HG02798 (cell line): Measurements from ENCODE around the gene ARMC9.

Experiments
- ATAC-seq: cut with Tn5 transposase; IDR thresholded peaks from one replicate; pipeline ENCODE4 v1.9.1; 2021; ENCODE audit warnings: mild to moderate bottlenecking; ENCODE audit not compliant: unreplicated experiment, poor library complexity

ARMC9 gene

DNA sequence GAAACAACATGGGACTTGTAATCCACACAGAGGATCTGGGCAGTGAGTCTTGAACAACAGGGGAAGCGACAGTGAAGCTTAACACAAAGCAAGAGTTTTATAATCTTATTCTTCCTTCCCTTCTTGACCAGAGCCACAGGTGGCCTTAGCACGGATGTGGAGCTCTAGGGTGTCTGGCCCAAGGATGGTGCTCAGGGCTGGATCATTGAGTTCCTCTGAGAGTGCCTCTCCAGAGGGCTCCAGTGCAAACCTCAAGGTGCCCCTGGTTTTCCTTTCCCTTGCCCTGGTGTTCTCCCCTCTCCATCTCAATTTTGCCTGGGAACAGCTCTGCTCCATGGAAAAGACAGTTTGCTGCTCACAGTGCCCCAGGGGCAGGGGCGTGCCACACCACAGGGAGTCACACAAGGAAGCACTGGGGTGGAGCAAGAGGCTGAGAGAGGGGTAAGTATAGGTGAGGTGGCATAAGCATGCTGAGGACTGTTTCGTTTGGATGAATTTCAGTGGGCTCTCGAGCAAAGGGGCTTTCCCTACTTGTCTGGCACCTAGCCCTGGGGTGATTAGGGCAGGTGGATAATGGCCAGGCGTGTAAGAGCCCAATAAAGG is 108.5 kb downstream of the ARMC9 start:
- no peak for ATAC-seq

DNA sequence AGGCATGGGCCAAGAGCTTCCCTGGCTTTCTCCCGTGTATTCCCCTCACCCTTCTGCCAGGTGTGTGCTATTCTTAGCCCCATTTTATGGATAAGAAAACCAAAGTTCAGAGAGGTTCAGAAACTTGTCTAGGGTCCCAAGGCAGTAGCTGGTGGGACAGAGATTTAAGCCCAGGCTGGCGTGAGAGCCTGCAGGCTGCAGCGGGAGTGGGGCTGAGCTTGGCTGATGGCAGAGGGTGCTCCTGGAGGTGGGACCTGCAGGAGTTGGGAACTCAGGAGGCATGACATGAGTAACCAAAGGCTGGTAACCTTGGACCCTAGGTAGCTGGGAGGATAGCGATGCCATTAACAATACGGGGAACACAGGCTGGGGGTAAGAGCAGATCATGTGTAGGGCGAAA is 109.8 kb downstream of the ARMC9 start:
- no peak for ATAC-seq

DNA sequence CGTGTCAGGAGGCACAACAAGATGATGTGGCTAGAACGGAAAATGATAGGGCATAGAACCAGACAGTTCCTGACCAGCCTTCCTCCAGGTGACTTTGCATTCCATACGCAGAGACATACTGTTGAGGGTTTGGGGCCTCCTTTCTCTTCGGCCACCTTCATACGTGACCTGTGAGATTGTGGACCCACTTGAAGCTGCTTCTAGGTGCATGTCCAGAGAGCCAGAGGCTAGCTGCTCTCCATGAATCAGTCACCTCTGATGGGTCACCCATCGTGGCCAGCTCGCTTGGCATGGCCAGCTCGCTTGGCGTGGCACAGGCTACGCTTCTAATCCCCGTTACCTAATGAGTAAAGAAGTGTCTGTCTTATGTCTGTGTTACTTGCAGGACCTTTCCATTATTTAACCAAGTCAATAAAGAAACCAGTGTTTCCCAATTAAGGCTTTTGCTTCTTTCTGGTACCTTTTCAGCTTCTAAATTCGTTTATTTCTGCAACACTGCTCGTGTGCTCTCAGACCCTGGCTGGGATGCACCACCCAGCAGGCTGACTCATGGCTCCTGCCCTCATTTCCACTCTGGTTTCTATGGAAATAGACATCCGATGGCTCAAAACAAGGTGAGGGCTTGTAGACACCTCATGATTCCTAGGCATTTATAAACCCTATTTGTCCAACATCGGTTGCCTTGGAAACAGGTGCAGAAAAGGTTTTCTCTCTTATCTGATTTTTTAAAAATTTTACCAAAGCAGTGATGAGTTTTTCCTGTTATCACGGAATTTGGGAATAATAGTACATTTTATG is 110.4 kb downstream of the ARMC9 start:
- ATAC-seq, result no peak

DNA sequence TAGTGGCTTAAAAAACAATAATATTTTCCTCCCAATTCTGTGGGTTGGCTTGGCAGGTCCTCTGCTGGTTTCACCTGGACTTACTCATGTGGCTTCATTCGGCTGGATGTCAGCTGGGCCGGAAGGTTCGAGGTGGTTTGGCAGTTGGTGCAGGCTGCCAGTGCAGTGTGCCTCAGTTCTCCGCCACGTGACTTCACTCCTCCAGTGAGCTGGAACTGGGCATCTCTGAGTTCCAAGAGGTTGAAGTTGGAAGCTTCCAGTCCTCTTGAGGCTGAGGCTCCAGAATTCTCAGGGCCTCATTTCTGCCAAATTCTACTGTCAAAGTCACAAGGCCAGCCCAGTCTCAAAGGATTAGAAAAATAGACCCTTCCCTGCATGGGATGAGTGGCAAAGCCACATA is 113.6 kb downstream of the ARMC9 start:
- no peak for ATAC-seq

- ATAC-seq, result no peak
These were observed 117.5 kb downstream of the ARMC9 start for GRCh38 chr2:231315896-231316295.

DNA sequence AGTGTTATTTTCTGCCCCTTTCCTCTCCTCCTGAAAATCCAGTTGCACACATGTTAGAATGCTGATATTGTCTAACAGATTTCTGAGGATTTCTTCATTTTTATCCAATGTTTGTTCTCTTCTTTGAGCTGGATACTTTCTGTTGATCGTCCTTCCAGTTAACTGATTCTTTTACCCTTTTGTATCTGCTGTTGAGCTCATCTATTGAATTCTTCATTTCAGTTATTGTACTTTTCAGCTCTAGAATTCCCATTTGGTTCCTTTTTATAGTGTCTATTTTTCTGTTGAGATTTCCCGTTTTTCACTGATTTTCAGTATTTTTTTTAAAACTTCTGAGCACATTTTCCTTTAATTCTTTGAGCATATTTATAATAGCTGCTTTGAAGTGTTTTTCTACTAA is 119.1 kb downstream of the ARMC9 start:
- ATAC-seq, result no peak

- ATAC-seq, result no peak
These were observed 120.0 kb downstream of the ARMC9 start for GRCh38 chr2:231318436-231318835.

DNA sequence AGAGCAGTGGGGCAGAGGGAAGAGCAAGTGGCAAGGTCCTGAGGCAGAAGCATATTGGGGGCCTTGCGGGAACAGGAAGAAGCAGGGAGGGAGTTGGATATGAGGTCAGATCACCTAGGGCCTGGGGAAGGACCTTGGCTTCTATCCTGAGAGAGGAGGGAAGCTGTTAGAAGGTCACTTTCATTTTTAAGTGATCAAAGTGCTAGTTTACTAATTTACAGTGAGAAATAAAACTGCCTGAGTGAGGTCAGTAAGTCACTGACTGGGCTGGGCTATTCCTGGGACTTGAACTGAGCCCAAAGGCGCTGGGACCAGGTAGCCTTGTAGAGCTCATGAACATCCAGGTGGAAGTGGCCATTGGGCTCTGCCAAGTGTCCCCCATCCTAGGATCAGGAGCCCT is 120.5 kb downstream of the ARMC9 start:
- ATAC-seq, result no peak

GRCh38 chr2:231319867-231320266 is 121.4 kb downstream of the ARMC9 start:
- no peak for ATAC-seq

- ATAC-seq, result no peak
These were observed 122.6 kb downstream of the ARMC9 start for GRCh38 chr2:231321021-231321420.

DNA sequence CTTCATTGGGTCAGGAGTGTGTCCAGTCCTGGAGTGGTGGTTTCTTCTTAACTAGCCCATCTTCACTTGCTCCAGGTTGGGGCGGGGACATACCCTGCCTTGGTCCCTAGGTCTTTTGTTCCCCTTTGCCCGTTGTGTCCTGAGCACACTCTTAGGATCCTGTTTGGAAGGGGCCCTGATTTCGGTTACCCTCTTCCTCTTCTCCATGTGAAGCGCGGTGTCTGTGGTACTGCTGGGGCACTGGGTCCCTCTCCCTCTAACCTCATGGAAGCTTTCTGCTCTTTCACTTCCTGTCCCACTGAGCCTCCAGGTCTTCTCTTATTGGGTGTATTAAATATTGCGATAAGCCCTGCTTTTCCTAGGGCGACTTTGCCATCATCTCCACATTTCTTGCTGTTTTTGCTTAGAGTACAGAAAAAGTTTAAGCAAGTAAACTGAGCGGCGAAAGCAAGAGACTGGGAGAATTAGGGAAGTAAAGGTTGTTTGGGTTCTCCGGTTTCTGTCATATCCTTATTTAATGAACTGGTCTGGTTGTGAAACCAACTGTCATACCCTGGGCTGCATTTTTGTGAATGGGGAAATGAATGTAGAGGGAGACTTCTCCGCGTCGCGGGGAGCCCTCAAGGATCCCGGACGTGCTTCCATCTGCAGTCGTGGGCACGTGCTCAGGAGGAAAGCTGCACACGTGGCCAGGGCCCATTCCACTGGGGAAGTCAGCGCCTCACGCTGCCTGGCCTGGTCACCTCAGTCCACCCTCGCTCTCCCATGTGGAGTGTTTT is 123.3 kb downstream of the ARMC9 start:
- no peak for ATAC-seq

GRCh38 chr2:231323316-231323715 is 124.9 kb downstream of the ARMC9 start:
- ATAC-seq, result no peak

DNA sequence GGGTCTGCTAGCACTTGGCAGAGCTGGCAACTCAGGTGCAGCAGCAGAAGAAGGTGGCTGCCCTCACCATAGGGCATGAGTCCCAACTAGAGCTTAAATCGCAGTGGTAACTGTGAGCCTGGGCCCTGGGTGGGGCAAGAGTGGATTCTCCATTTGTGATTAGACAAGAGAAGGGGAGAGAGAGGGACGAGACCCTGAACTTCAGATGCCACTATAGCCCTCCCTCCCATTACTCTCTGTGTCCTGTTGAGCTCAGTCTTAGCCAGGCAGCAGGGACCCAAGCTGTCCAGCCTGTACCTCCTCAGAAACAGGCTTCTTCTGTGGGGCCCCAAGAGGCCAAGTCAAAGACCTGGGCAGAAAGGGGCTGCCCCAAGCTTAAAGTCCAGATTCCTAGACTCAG is 127.4 kb downstream of the ARMC9 start:
- no peak for ATAC-seq

- no peak for ATAC-seq
These were observed 128.0 kb downstream of the ARMC9 start for GRCh38 chr2:231326404-231326803.

GRCh38 chr2:231330311-231330710 is 131.9 kb downstream of the ARMC9 start:
- no peak for ATAC-seq

GRCh38 chr2:231331533-231331932 is 133.1 kb downstream of the ARMC9 start:
- ATAC-seq, result no peak

DNA sequence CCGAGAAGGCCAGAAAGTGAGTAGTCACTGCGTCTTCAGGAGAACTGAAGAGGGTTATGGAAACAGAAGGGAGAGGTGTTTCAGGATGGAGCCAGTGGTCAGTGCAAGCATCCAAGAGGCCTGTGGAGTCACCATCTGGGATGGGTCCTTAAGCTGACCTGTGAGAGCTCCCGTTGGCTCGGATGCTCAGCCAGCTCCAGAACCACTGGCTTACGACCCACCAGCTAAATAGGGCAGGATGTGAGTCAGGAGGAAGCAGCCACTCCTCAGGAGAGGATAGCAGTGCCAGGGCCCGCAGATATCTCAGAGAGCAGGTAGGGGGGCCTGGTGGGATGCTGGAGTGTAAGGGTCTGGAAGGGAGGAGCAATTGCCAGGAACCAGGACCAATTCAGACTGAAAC is 134.0 kb downstream of the ARMC9 start:
- no peak for ATAC-seq

DNA sequence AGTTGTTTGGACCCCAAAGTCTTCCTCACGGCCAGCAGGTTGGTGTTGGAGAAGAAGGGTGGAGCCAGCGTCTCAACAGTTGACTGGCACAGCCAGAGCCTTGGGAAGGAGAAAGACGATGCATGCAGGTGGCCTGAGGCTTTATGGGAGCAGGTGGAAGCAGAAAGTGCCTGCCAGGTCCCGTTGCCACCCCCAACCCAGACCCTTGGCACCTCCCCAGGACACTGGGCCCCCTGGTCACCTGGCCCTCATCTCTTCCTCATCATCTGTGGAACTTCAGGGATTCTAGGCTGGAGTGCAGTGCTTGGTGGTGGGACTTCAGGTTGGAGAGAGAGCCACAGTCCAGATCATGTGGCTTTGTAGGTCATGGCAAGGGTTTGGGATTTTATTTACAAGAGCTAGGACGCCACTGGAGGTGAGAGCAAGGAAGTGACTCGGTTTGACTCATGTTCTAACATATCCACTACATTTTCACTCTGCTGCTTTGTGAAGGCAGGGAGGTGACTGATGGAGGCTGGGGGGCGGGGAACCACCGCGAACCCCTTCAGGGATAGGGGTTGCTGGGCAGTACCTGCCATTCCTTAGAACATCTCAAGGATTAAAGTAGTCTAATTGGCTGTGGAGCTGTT is 134.6 kb downstream of the ARMC9 start:
- no peak for ATAC-seq

DNA sequence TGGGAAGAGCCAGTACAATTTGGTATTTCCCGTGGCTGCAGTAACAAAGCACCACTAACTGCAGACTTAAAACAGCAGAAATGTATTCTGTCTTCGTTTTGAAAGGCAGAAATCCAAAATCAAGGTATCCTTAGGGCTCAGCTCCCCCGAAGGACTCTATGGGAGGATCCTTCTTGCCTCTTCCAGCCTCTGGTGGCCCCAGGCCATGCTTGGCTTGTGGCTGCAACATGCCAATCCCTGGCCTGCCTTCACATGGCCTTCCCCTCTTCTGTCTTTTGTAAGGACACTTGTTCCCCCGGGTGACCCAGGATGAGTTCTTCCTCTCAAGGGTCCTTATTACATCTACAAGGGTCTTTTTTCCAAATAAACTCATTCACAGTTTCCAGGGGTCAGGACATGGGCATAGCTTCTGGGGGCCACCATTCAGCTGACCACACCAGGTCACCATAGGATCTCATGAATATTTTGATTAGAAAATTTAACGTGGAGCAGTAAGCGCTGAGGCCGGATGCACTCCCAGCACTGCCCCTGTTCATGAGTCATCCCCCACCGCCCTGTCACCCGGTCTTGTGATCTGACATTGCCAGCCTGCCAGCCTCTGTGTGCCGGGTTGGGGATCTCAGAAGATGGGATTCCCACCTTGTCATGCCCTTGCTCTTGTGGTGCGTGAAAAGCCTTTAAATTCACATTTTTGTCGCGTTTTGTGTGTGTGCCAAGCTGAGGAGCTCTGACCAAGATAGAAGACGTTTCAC is 135.9 kb downstream of the ARMC9 start:
- no peak for ATAC-seq

GRCh38 chr2:231334981-231335380 is 136.6 kb downstream of the ARMC9 start:
- ATAC-seq, result no peak
